Left hindlimb (tissue), 1 donor: Measurements from ENCODE around the gene ITGB6.

ENCODE experiments used
- DNase-seq: peaks from one replicate; pipeline ENCODE4 v3.0.0-alpha.2; 2018

The ITGB6 gene, protein sequence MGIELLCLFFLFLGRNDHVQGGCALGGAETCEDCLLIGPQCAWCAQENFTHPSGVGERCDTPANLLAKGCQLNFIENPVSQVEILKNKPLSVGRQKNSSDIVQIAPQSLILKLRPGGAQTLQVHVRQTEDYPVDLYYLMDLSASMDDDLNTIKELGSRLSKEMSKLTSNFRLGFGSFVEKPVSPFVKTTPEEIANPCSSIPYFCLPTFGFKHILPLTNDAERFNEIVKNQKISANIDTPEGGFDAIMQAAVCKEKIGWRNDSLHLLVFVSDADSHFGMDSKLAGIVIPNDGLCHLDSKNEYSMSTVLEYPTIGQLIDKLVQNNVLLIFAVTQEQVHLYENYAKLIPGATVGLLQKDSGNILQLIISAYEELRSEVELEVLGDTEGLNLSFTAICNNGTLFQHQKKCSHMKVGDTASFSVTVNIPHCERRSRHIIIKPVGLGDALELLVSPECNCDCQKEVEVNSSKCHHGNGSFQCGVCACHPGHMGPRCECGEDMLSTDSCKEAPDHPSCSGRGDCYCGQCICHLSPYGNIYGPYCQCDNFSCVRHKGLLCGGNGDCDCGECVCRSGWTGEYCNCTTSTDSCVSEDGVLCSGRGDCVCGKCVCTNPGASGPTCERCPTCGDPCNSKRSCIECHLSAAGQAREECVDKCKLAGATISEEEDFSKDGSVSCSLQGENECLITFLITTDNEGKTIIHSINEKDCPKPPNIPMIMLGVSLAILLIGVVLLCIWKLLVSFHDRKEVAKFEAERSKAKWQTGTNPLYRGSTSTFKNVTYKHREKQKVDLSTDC

DNA sequence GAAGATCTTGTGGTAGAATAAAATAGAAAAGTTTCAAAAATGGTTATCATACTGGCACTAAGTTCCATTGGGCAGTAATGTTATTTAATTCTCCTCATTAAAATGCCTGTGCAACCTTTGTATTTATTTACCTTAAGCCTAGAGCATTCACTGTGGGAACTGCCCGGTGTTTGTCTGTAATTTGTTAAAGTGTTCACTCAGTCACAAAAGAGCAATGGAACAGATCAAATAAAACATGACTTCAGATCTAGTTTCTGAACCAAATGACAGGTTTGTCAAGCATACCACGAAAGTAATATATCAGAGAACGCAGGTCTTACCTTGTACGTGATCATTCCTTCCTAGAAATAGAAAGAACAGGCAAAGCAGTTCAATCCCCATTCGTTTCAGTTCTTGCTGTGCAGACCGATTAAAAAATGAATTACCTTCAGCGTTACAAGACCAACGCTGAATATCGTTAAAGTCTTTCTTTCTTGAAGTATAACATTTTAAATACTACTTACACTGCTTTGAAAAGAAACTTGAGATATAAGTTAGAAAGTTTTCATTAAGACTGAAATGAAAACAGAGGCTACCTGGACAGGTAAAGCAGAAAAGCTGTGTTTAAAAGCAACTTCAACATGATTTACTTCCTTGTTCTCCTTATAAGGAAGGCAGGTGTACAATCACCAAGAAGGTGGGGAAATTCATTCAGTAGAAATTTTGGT lies at the start of gene ITGB6:
Gene ITGB6 (minus strand): TSS at position 590 of the 707 bp plus-strand sequence. CDS start 209 bp downstream, at position 381.
- no peak for DNase-seq

DNA sequence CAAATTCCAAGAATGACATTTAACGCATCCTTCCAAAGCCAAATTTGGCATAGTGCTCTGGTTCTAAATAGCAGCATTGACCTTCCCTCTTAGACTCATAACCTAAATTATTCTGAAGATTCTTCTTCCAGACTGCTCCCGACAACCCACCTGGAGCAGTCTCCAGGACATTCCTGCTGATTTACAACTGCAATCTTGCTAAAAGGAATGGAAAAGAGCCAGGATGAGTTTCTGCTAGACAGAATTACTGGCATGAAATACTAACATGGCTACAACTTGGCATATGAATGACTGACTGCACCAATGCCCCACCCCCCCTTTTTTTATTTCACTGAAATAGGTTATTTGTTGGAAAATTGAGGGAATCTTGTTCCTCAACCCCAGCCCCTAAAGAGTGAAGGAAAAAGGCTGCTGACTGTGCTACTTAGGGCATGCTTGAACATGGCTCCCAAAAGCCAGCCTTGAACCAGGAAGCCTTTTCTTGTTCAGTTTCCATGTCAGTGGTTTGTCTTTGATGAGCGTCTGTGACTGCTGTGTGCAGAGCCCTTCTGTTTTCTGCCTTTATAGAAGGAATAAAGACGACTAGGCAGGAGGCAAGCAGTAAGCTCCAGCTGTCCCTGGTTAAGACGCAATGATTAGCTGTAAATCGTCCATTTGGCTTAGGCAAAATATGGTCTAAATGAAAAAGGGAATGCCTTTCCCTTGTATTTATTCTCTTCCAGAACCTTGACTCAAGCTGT lies 47.4 kb upstream of the ITGB6 start:
- DNase-seq, result no peak

DNA sequence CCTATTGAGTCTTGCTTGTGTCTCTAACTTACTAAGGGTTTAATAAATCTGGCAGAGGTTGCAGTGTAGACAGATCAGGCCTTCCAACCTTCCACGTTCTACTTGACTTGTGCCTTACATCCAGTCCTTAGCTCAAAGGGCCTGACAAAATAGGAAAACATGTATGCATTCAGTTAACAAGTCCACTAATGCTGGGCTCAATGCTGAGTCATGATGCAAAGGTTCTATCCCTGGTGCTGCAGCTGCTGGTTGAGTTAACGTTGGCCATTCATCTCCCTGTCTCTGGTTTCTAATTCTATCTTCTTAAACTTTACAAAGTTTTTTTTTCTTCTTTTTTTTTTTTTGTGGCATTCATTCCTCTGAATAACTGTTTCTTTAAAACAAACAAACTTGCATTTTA lies 46.3 kb upstream of the ITGB6 start:
- no peak for DNase-seq

DNA sequence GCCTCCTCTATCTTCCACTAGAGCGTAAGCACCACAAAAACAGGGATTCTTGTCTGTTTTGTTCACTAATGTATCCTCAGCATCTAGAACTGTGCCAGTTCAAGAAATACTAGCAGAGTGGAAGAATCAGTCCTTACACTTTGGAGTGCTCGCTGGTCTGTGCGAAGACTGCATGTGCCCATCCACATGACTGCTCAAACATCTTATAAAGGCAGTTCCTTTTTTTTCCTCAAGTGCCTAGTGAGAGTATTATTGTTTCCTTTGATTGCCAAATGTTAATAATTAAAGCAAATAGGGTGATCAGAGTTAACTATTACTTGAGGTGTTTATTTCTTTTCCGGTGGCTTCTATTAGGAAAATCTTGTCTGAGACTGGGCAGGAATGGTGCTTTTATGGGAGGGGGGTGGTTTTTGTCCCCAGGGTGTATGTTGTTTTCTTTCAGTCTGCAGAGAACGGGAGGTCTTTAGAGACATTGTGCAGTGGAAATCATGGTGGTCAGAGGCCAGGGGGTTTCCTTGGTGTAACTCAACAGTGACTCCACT lies 45.6 kb upstream of the ITGB6 start:
- DNase-seq, result no peak

DNA sequence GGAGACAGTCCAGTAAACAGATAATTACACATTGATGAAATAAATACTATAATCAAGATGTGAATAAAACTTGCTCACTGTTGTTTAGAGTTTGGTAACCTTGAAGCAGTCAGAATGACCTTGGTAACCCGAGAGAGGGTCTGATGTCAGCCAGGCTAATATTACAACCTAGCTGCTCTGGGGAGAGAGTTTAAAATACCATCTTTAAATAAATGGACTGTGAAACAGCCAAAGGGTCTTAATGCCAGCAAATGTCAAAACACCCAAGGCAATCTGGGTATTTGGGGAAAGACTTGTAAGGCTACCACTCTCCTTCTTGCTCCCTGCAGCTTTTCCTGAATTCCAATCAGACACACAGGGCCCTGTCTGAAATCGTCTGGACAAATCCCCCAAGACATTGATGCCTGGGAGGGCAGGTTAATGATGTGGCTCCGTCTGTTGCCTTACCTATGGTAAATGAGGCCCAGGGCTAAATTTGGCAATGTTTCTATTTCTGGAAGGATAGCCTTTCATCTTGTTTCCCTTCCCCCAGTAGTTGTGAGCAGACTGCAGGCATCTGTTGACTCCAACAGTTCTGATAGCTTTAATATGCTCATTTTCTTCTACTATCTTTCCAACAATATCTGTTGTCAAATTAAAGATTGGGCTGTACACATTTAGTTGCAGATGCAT lies 43.0 kb upstream of the ITGB6 start:
- no peak for DNase-seq

DNA sequence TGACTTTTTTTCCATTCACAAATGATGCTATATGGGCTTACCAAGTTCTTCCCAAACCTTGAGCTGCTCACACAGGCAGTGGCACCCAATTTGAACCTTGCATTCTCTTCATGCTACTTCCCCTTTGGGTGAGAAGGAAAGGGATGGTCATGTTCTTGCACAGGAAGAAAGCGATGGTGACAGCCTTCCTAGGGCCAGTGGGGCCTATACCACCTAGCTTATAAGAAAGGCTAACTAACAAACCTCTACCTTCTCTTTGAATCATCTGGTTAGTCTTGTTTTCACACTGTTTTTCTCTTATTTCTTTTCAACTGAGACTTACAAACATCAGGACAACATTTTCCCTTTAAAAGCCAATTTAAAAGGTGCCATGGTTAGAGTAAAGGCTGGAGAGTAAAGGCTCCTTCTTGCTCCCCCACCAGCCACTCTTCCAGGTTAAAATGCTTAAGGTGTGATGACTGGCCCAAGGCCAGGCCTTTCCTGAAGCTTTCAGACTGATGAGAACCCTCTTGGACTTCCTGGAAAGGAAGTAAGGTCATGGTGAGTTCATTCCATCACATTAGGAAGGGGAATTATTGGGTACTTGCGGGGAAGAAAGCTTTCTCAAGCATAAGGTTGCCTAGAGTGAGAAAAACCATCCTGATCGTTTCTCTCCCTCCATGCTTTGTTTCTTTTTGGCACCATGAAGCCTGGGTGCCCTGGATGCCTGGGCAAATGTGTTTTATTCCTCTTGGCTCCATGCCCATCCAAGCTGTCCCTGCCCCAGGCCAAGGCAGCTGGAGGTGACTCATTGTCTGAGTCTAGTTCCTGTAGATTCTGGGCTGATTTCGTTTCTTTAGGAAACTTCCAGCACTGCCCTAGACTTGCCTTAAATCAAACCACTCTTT lies 41.4 kb upstream of the ITGB6 start:
- DNase-seq, result no peak

DNA sequence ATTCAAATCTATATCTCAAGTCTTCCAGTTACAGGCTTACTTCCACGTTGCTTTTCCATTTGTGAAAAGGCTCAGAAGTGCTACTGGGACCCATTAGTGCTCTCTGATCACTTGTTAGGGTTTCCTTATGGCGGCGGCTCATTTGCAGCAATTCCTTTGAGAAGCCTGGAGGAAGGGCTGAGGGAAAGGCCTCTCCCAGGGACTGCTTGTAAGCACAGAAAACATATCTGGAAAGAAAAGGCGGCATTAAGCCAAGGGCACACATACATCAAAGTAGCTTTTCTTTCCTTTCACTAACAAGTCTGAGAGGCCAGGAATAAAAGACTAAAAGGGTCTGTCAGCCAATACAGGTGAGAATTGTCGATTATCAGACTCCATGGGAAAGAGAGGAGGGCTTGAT lies 39.4 kb upstream of the ITGB6 start:
- no peak for DNase-seq

DNA sequence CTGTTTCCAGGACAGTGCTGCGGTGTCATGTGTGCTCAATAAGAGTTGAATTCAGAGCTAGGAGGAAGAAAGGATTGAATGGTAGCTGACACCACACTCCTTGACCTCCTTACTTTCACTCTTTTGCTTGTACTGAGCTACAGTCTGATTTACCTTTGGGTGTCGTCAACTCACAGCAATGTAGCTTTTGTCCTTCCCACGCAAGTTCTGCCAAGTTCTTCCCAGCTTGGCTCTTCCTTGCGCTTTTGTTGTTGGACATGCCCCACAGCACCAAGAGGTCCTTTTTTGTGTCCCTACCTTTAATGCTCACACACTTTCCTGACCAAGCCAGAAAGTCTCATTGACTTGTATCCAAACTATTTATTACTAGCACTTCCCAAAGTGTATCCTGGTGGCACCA lies 38.3 kb upstream of the ITGB6 start:
- DNase-seq, result no peak

DNA sequence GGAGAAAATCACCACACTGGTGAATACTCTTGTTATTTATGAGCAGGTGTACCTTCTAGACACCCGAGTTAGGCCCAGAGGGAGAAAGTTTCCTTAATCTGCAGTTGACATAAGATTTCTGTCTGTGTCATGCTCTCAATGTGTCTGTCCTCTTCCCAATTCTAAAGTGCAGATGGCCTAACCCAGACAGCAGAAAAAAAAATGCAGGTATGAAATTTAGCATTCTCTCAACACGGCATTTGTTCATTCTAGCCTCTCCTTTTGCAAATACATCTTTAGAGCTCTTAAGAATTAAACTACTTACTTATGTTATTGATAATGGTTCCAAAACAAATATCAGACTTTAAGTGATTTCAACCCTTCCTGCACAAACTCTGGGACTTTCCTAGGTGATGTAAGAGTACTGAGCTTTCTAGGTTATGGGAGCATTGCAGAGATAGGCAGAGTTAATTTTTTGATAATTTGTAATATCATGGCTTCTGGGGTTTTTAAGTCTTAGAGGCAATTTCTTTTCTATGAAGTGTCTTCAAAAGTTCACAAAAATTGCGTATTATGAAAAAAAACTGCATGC lies 32.9 kb upstream of the ITGB6 start:
- DNase-seq, result no peak

DNA sequence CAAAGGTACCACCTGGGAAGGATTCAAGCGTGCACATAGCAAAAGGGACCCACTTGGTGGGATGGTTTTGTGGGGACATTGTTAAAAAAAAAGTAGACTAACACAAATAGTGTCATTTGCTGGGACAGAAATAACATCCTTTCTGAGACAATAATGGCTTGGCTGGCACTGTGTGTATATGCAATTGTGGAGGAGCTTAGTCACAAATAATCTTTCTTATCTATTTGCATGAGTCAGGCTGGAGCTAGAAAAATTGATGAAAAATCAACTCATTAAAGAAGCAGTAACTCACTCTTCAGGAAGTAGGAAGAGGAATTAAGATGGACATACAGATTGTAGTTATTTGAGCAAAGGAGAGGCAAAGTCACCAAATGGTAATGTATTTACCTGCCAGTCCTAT lies 29.5 kb upstream of the ITGB6 start:
- no peak for DNase-seq

DNA sequence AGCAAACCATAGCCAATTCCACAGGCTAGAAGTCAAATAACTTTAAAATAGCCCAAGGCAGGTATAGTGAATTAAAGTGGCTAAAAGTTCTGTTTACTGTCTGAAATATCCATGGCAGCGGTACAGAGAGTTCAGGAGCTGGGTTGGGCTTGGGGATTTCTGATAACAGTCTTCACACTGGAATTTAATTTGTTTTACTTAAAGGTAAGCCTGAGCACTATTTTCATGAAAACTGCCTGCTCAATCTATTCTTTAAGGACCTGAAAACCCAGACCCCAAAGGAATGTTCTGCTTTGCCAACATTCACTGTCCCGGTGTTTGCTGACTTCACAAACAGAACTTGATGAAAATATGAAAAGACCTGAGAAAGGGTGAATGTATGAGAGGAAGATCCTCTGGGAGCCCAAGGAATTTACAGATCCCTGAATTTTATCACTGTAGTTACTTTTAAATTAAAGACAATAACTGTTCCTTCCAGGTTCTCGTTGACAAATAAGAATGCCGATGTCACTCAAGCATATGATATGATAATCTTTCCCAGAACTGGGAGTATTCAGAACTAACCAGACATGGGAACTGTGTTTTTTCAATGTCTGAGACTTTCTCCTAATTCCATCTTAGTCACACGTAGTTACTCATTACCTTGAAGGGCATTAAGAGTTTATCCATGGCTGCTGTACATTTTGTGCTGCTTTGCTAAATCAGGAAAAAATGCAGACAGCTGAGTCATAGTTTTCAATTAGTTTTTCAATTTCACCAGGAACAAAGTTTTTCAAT lies 28.3 kb upstream of the ITGB6 start:
- no peak for DNase-seq

DNA sequence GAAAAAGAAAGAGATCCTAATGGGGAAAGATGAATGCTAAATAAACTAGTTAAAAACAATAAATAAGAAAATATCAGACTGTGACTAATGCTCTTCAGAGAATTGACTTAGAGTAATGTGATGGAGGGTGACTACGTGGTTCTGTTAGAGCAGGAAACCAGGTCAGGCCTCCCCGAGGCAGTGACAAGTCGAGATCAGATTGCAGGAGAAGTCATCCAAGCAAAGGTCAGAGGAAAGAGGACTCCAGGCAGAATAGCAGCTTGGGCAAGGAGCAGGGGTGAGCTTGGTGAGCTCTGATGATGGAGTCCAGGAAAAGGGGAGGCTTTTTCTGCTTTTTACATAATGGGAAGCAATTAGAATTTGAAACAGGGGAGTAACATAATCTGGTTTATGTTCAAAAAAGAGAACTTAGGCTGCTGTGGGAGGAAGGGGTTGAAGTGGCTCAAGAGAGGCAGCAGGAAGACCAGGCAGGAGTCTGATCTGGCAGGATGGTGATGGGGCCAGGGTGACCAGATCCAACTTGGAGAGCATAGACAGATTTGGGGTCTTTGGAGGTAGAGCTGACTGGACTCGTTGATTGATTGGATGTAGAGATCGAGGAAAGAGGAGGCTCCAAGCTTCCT lies 27.3 kb upstream of the ITGB6 start:
- no peak for DNase-seq

DNA sequence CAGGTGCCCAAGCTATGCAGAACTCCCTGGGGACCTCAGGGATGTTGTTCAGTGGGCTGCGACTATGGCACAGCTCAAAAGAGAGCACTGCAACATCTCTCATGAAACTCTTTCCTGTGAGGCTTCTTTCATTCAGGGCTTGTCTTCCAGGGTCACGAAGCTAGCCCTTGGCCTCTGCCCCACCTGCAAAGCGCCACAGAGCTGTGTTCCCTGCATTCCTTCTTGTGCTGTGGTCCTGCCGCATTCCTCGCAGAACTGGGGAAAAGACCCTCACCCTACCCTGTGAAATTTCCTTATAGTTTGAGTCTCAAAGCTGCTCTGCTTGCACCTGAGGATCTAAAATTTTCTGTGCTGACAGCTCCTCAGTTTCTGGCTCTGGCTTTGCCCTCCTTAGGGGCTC lies 26.3 kb upstream of the ITGB6 start:
- no peak for DNase-seq

DNA sequence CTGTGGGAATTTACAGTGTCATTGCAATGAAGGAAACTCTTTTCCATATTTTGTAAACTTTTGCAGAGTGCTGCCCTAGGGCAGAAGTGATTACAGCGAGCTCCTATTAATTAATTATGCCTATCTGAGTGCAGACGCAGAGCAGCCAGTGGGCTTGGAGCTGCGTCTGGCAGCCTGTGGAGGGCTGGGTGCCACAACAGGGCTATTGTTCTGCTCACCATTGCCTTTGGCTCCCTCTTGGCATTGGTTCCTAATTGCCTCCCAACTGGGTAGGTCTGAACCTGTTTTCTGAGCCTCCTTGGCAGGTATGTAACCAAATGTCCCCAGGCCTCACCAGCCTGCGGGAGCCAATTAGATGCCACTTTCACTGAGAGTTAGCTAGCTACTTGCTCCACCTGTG lies 25.6 kb upstream of the ITGB6 start:
- DNase-seq, result no peak

DNA sequence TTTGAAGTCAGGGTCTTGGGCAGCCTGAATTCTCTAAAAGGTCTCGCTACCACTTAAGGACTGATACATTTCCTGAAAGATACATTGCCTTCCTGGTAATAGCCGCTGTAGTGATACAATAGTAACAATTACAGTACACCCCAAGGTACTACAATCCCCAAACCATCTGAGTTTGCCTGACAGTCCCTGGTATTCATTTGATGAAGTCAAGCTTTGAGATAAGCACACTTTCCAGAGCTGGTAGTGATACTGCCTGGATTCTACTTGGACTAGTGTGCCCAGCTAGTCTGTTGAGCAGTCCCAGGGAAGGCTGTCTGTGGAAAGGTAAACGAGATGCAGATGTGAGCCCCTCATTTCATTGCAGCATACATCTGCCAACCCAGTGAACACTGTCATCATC lies 24.4 kb upstream of the ITGB6 start:
- DNase-seq, result no peak

DNA sequence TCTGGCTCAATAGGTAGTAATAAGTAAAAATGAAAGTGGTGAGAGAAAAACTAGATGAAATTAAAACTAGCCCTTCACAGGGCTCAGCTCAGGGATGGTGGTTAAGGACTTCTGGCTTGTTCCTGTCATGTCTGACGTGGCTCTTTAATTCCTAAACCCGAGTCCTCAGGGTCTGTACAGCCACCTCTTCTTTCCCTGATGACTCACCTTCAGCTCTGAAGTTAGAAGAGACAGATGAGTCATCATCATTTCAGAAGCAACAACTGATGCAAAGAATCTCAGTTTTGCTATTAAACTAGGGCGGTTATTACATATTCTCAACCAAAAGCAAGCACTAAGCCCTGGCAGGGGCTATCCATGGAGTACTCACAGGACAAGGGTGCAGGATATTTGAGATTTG lies 24.0 kb upstream of the ITGB6 start:
- no peak for DNase-seq

DNA sequence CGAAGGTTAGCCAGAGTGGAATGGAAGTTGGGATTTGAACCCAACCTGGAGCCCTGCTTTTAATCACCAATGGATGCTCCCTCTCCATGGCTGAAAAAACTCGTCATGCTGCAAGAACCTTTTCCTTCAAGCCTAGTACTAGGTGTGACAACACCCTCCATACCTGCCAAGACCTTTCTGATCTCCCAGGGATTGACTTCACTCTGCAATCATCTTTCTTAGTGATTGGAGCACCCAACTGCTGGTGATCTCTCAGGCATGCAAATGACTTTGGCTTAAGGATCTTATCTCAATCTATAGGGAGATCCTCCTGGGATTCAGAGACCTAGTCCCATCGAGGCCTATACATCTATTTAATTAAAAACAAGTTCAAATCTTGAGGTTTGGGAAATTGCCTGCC lies 23.5 kb upstream of the ITGB6 start:
- DNase-seq, result no peak

DNA sequence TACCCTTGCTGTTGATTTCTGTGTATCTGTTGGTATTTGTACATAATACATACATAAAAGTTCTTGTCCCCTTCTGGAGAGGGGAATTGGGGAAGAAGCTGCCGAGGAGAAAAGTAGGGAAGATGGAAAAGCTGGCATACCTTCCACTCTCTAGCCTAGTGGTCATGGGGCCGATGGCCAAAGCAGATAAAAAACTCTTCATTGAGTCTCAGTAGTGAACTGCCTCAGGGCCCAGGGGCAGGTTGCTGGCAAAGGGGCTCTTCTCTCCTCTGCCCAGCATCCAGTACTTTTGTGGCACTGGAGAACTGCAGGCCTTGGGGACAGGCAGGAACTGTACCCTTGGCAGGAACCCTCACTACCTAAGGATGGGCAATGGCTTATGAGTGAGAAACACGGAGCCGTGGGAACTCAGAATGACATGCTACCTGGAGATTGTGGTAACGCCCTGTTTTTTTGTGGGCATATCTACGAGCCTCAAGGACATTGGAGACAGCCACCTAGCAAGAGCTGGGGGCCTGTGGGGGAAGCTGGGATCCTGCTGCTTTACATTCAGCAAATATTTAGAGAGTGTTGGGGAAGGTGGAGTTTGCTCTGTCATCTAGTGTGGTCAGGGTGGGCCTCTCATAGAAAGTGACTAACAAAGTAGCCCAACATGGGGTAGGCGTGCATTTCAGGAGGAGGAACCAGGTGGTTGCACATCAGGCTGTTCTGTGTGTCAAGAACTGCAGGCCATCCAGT lies 22.6 kb upstream of the ITGB6 start:
- DNase-seq, result no peak
